ENCODE results near the gene CCDC78.

The CCDC78 gene

DNA sequence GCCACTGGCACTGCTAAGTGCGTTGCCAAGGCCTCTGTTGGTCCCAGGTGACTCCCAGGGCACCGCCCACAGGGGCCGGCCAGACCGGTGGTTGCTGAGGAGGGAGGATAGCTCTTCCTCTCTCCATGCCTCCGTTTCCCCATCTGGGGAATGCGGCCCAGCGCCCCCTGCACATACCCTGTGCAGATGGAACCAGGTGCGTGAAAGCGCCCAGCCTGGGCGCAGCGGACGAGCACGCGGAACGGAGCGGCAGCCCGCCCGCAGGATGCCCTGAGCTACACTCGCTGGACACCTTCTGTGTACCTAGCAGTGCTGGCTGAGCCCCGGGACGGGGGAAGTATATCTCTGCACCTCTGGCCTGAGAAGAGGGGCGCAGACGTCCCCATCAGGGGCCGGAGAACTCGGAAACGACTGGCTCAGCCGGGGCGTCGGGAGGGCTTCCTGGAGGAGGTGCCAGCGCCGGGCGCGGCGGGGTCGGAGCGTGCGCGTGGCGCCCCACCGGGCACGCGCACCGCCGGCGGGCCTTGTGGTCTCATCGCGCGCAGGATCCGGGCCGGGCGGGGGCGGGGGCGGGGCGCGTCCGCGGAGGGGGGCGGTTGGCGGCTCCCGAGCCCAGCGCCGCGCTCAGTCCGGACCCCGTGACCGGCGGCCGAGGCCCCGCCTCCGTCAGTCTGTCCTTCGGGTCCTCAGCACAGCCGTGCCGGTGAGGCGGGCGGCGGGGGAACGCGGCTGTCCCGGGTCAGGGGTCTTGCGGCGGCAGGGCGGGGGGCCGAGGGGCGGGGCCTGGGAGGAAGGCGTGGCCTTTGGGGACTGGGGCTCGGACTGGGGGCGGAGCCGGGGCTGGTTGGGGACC is at the start of gene CCDC78, which contains the start of gene HAGHL:
Gene CCDC78 (minus strand): TSS at position 6 of the 853 bp plus-strand sequence. CDS start 76 bp downstream, outside the sequence.
Gene HAGHL (plus strand): TSS at position 669 of the 853 bp plus-strand sequence. CDS start 404 bp downstream, outside the sequence.
- no peaks in the 10 kb centered on the region for H3K9me3 Mint-ChIP-seq
- H3K36me3 Mint-ChIP-seq (ENCODE audit: low read depth): no peaks in the 10 kb centered on the region
- H3K4me1 Mint-ChIP-seq (ENCODE audit: low read depth): peaks cover 11% of the 10 kb centered on the region
- peak within 1 kb of the TSS; percentile 70 for H3K4me3 Mint-ChIP-seq
- no peak within 1 kb of the TSS for H3K27ac Mint-ChIP-seq
- no peaks in the 10 kb centered on the region for H3K27me3 Mint-ChIP-seq

GRCh38 chr16:775236-775796 is 49.1 kb upstream of the CCDC78 start:
- Mint-ChIP-seq H3K4me1 (ENCODE audit: low read depth) (no peaks in the 10 kb centered on the region), H3K27ac (no peak overlapping the region), H3K9me3 (no peaks in the 10 kb centered on the region), H3K27me3 (peaks cover 5% of the 10 kb centered on the region), H3K4me3 (no peak overlapping the region), H3K36me3 (ENCODE audit: low read depth) (no peaks in the 10 kb centered on the region)

DNA sequence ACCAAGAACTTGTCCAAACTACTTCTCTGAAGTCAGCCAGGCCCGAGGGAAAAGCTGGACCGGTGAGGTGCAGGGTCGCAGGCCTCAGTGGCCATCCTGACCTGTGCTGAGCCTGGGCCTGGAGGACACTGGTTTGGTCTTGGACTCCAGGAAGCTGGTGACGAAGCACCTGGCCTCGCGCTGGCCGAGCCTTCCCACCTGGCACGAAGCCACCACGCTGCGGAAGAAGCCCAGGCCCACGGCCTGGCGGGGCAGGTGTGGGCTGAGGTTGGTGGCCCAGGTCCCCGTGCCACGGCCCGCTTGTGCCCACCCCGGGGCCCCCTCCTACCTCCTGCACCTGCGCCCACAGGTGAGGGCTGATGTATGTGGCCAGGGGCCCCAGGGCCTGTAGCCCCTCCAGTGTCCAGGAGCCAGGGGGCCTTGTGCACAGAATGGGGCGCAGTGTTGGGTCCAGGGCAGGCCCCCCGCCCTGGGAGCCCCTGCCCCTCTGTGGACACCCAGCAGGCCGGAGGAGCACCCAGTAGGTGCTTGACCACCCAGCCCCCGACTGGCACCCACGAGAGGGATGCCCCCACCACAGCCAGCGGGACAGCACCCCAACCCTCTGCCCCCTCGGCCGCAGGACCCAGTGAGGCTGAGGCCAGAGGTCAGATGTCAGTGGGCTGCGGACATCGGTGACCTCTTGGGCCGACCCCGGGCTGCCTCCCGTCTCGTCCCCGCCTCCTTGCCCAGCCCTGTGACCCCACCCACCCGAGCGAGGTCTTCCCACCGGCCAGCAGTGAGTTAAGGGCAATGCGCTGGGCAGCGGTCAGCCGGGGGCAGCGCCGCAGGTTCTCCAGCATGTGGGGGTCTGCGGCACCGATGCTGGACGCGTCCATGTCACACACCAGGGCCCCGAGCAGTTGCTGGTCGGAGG is 48.1 kb upstream of the CCDC78 start:
- Mint-ChIP-seq H3K4me3 (no peak overlapping the region), H3K27me3 (peaks cover 5% of the 10 kb centered on the region), H3K4me1 (ENCODE audit: low read depth) (no peaks in the 10 kb centered on the region), H3K27ac (no peak overlapping the region), H3K36me3 (ENCODE audit: low read depth) (no peaks in the 10 kb centered on the region), H3K9me3 (no peaks in the 10 kb centered on the region)

DNA sequence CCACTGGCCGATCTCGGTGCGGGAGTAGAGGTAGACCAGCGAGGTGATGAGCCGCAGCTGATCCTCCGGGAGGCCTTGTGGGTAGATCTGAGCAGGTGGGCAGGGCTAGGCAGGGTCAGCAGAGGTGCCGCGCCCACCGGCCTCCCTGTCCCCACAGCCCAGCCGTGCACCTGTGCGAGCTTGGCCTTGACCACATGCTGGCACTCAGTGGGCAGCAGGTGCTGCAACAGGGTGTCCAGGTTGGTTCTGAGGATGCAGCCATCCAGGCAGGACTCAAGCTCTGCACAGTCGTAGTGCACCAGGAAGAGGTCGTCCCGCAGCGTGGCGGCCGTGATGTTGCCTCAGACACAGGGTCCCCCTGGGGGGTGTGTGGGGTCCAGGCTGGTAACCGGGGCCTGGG is 46.7 kb upstream of the CCDC78 start:
- Mint-ChIP-seq H3K36me3 (ENCODE audit: low read depth) (no peaks in the 10 kb centered on the region), H3K27me3 (peaks cover 5% of the 10 kb centered on the region)

GRCh38 chr16:770411-770810 is 44.2 kb upstream of the CCDC78 start:
- H3K9me3 Mint-ChIP-seq: no peaks in the 10 kb centered on the region
- no peak overlapping the region for H3K4me3 Mint-ChIP-seq
- no peaks in the 10 kb centered on the region for H3K27me3 Mint-ChIP-seq
- H3K27ac Mint-ChIP-seq: no peak overlapping the region
- no peaks in the 10 kb centered on the region for H3K4me1 Mint-ChIP-seq (ENCODE audit: low read depth)
- no peaks in the 10 kb centered on the region for H3K36me3 Mint-ChIP-seq (ENCODE audit: low read depth)

More for the DNA sequence above, 46.7 kb upstream of the CCDC78 start:
- no peaks in the 10 kb centered on the region for H3K9me3 Mint-ChIP-seq
- no peaks in the 10 kb centered on the region for H3K4me1 Mint-ChIP-seq (ENCODE audit: low read depth)
- H3K27ac Mint-ChIP-seq: no peak overlapping the region
- no peak overlapping the region for H3K4me3 Mint-ChIP-seq

DNA sequence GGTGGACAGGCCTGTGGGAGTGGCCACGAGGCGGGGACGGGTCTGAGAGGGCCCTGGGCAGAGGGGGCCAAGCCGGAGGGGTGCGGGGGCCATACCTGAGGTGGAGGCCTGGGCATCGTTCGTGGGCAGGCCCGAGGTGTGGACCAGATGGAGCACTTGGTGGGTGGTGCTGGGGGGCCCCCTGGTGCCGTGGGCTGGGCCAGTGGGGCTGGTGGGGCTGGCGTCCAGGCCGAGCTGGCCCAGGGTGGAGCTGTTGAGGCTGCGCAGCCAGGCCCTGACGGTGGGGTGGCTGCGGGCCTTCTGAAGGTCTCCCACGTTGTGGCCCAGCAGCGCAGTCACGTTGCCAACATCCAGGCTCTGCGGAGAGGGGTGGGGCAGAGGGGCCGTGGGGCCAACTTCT is 43.7 kb upstream of the CCDC78 start:
- Mint-ChIP-seq H3K4me3 (no peak overlapping the region), H3K36me3 (ENCODE audit: low read depth) (no peaks in the 10 kb centered on the region), H3K4me1 (ENCODE audit: low read depth) (no peaks in the 10 kb centered on the region), H3K27ac (no peak overlapping the region), H3K9me3 (no peaks in the 10 kb centered on the region), H3K27me3 (no peaks in the 10 kb centered on the region)

DNA sequence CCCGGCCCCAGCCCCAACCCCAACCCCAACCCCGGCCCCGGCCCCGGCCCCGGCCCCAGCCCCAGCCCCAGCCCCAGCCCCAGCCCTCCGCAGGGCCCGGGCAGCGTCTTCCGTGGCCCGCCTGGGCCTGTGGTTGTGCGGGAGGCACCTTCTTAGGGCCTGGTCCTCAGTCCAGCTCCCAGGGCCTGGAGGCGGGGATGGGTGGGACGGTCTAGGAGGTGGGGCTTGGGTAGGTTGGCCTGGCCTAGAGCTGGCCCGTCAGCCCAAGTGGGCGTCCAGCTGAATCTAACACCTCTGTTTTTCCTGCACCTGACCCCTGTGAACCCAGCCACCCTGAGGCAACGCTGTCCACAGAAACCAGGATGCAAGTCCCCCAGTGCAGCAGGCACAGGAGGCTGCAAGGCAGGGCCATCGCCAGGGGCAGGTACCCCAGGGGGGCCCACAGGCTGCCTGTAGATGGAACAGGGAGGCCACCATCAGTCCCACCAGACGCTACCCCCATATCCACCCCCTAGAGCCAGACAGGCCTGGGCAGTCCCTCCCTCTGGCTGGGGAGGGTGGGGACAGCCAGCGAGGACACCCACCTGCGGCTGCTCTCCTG is 43.0 kb upstream of the CCDC78 start:
- H3K4me1 Mint-ChIP-seq (ENCODE audit: low read depth): no peaks in the 10 kb centered on the region
- no peak overlapping the region for H3K4me3 Mint-ChIP-seq
- H3K27me3 Mint-ChIP-seq: no peaks in the 10 kb centered on the region
- no peaks in the 10 kb centered on the region for H3K9me3 Mint-ChIP-seq
- no peak overlapping the region for H3K27ac Mint-ChIP-seq
- H3K36me3 Mint-ChIP-seq (ENCODE audit: low read depth): no peaks in the 10 kb centered on the region

- no peaks in the 10 kb centered on the region for H3K36me3 Mint-ChIP-seq (ENCODE audit: low read depth)
- H3K27ac Mint-ChIP-seq: no peak overlapping the region
- H3K27me3 Mint-ChIP-seq: no peaks in the 10 kb centered on the region
- no peaks in the 10 kb centered on the region for H3K4me1 Mint-ChIP-seq (ENCODE audit: low read depth)
- H3K4me3 Mint-ChIP-seq: no peak overlapping the region
- H3K9me3 Mint-ChIP-seq: no peaks in the 10 kb centered on the region
Observed at GRCh38 chr16:768428-768827, 42.2 kb upstream of the CCDC78 start.

GRCh38 chr16:767743-768235 is 41.5 kb upstream of the CCDC78 start:
- Mint-ChIP-seq H3K27ac (no peak overlapping the region), H3K9me3 (no peaks in the 10 kb centered on the region), H3K27me3 (no peaks in the 10 kb centered on the region), H3K4me3 (no peak overlapping the region), H3K4me1 (ENCODE audit: low read depth) (no peaks in the 10 kb centered on the region), H3K36me3 (ENCODE audit: low read depth) (no peaks in the 10 kb centered on the region)

DNA sequence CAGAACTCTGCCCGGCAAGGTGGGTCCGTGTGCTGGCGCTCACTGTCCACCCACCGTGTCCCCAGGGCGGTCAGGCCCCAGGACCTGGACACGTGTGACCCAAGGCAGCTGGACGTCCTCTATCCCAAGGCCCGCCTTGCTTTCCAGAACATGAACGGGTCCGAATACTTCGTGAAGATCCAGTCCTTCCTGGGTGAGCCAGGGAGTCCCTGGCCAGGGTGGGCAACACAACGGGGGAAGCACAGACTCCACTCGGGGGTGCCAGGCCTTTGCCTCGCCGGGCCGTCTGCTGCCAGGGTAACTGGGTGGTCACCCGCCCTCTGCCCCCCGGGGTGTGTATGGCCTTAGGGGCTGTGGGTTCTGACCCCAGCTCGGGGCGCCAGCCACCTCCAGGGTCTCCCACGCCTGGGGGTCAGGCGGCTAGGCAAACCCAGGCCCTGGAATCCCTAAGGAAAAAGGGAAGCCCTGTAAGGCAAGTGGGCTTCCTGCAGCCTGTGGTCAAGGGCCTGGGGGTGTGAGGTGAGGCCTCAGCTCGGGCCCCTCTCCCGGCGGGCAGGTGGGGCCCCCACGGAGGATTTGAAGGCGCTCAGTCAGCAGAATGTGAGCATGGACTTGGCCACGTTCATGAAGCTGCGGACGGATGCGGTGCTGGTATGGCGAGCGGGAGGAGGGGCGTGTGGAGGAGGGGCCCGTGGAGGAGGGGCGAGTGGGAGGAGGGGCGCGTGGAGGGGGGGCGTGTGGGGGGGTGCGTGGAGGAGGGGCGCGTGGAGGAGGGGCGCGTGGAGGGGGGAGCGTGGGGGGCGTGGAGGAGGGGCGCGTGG is 40.8 kb upstream of the CCDC78 start:
- Mint-ChIP-seq H3K27me3 (no peaks in the 10 kb centered on the region), H3K4me3 (no peak overlapping the region), H3K27ac (no peak overlapping the region), H3K9me3 (no peaks in the 10 kb centered on the region), H3K36me3 (ENCODE audit: low read depth) (no peaks in the 10 kb centered on the region), H3K4me1 (ENCODE audit: low read depth) (no peaks in the 10 kb centered on the region)

DNA sequence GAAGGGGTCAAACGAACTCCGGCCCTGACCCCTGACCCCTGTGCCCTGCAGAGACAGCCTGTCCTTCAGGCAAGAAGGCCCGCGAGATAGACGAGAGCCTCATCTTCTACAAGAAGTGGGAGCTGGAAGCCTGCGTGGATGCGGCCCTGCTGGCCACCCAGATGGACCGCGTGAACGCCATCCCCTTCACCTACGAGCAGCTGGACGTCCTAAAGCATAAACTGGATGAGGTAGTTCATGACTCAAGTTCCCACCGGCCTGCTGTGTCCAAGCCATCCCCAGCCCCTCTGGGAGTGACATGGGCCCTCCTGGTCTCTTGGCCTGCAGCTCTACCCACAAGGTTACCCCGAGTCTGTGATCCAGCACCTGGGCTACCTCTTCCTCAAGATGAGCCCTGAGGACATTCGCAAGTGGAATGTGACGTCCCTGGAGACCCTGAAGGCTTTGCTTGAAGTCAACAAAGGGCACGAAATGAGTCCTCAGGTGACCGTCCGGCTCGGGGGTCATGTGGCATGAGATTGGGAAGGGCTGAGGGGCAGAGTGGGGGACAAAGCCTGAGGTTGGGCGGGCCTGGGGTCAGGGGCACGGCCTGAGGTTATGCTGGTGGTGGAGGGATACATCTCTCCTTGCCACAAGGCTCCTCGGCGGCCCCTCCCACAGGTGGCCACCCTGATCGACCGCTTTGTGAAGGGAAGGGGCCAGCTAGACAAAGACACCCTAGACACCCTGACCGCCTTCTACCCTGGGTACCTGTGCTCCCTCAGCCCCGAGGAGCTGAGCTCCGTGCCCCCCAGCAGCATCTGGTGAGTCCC is 40.0 kb upstream of the CCDC78 start:
- Mint-ChIP-seq H3K36me3 (ENCODE audit: low read depth) (no peaks in the 10 kb centered on the region), H3K9me3 (no peaks in the 10 kb centered on the region), H3K27ac (no peak overlapping the region), H3K4me1 (ENCODE audit: low read depth) (no peaks in the 10 kb centered on the region), H3K27me3 (no peaks in the 10 kb centered on the region), H3K4me3 (no peak overlapping the region)

- Mint-ChIP-seq H3K27ac (no peak overlapping the region), H3K36me3 (ENCODE audit: low read depth) (no peaks in the 10 kb centered on the region), H3K4me1 (ENCODE audit: low read depth) (no peaks in the 10 kb centered on the region), H3K4me3 (no peak overlapping the region), H3K27me3 (no peaks in the 10 kb centered on the region), H3K9me3 (no peaks in the 10 kb centered on the region)
Observed at GRCh38 chr16:765488-765865, 39.2 kb upstream of the CCDC78 start.

DNA sequence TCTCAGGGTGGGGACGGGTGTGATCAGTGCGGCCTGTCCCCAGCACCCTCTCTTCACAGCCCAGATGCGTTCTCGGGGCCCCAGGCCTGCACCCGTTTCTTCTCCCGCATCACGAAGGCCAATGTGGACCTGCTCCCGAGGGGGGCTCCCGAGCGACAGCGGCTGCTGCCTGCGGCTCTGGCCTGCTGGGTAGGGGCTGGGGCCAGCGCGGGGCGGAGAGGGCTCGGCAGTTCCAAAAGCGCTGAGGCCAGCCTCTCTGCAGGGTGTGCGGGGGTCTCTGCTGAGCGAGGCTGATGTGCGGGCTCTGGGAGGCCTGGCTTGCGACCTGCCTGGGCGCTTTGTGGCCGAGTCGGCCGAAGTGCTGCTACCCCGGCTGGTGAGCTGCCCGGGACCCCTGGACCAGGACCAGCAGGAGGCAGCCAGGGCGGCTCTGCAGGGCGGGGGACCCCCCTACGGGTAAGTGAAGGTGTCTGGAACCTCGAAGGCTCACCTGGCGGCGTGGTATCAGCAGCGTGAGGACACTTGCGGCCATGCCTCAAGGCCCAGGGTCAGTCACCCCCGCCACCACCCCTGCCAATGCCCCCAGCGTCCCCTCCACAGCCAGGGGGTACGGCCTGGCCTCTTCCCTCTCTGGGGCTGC is 38.7 kb upstream of the CCDC78 start:
- Mint-ChIP-seq H3K9me3 (no peaks in the 10 kb centered on the region), H3K36me3 (ENCODE audit: low read depth) (no peaks in the 10 kb centered on the region), H3K27ac (no peak overlapping the region), H3K27me3 (no peaks in the 10 kb centered on the region), H3K4me1 (ENCODE audit: low read depth) (no peaks in the 10 kb centered on the region), H3K4me3 (no peak overlapping the region)

Measured in stimulated activated naive CD8-positive, alpha-beta T cell treated with anti-CD3 and anti-CD28 coated beads, Interleukin-15, Interleukin-2, amounts not matched to agents 100 ng/mL and 50 ng/mL, for 24 hours (primary cell).